ENCODE data around the gene CATSPERZ. TPM values are rescaled to one million over a fixed set of nuclear protein-coding genes. Genes with fewer than 3 reads are reported as not detected.

The CATSPERZ gene
- total and polyA plus RNA-seq, 2 experiments from 2014 or later: not detected

- H3K9ac ChIP-seq: peak within 1 kb of the TSS; percentile 92
- peak within 1 kb of the TSS; percentile 85 for H2AFZ ChIP-seq
- no peaks in the 10 kb centered on the region for H3K27me3 ChIP-seq (replicated peaks; ENCODE audit: insufficient read depth)
- DNase-seq: peak; percentile 87
- no peaks in the 10 kb centered on the region for H3F3A ChIP-seq (ENCODE audit: insufficient read depth)
- H3K4me3 ChIP-seq: peak within 1 kb of the TSS; percentile 88
- no peaks in the 10 kb centered on the region for H3K9me3 ChIP-seq (ENCODE audit: low read depth)
- no peak for TF ChIP-seq EZH2 (IDR thresholded peaks at IDR 0.05; ENCODE audit: insufficient read depth, poor library complexity, severe bottlenecking)
- in situ Hi-C loops (cut with MboI): no loop called here
- H3K36me3 ChIP-seq (ENCODE audit: low read depth): 0 out of 2 replicates have a peak, but pooled peaks cover 5% of the 10 kb centered on the region
- H3K4me2 ChIP-seq (ENCODE audit: unreplicated experiment): peak within 1 kb of the TSS; percentile 97
- H3K27ac ChIP-seq: peak within 1 kb of the TSS; percentile 88
- 0 to 1% methylated on average over 54 to 78 of the region's 102 CpGs for WGBS, 2 experiments (ENCODE audit: low coverage in 1 of 2, low lambda C conversion rate in 2 of 2, missing lambda C conversion rate in 2 of 2)
- H3K4me1 ChIP-seq (ENCODE audit: insufficient read depth): no peaks in the 10 kb centered on the region
- H3K79me2 ChIP-seq (ENCODE audit: insufficient read depth): peaks cover 39% of the 10 kb centered on the region
- no peaks in the 10 kb centered on the region for H3K9me2 ChIP-seq (ENCODE audit: insufficient read depth)
- H4K20me1 ChIP-seq (ENCODE audit: insufficient read depth): no peaks in the 10 kb centered on the region
Measured at GRCh38 chr11:64284962-64285884, 14.9 kb upstream of the CATSPERZ start, which contains the start of gene GPR137. Gene GPR137 (plus strand): TSS chr11:64285848. CDS start chr11:64286525, 677 bp downstream.

GRCh38 chr11:64285885-64286800 is 14.0 kb upstream of the CATSPERZ start:
- Histone ChIP-seq H2AFZ (peak overlapping the region; percentile 85), H3K9me3 (ENCODE audit: low read depth) (no peaks in the 10 kb centered on the region), H4K20me1 (ENCODE audit: insufficient read depth) (no peaks in the 10 kb centered on the region), H3K9ac (peak overlapping the region; percentile 92), H3K4me1 (ENCODE audit: insufficient read depth) (no peaks in the 10 kb centered on the region), H3K9me2 (ENCODE audit: insufficient read depth) (no peaks in the 10 kb centered on the region), H3K27me3 (replicated peaks; ENCODE audit: insufficient read depth) (no peaks in the 10 kb centered on the region; the same call in 1 of the 2 replicates), H3K36me3 (ENCODE audit: low read depth) (0 out of 2 replicates have a peak, but pooled peaks cover 5% of the 10 kb centered on the region), H3F3A (ENCODE audit: insufficient read depth) (no peaks in the 10 kb centered on the region), H3K4me3 (peak overlapping the region; percentile 88), H3K4me2 (ENCODE audit: unreplicated experiment) (peak overlapping the region; percentile 97), H3K27ac (peak overlapping the region; percentile 88; the same call in 1 of the 2 replicates), H3K79me2 (ENCODE audit: insufficient read depth) (peaks cover 38% of the 10 kb centered on the region)
- WGBS, 2 experiments (ENCODE audit: low coverage in 1 of 2, low lambda C conversion rate in 2 of 2, missing lambda C conversion rate in 2 of 2): 29 to 41% methylated on average over 22 to 31 of the region's 40 CpGs
- TF ChIP-seq EZH2phosphoT487 (IDR thresholded peaks at IDR 0.05; ENCODE audit: insufficient read depth, low read depth): no peak
- TF ChIP-seq EZH2 (IDR thresholded peaks at IDR 0.05; ENCODE audit: insufficient read depth, poor library complexity, severe bottlenecking): no peak
- peak; percentile 29 for DNase-seq
- in situ Hi-C loops (cut with MboI): no loop called here

- DNase-seq: no peak
- in situ Hi-C loops (cut with MboI): no loop called here
- no peak overlapping the region for H3K4me2 ChIP-seq (ENCODE audit: unreplicated experiment)
Measured at GRCh38 chr11:64286801-64287159, 13.4 kb upstream of the CATSPERZ start.

More at GRCh38 chr11:64286801-64287159, 13.4 kb upstream of the CATSPERZ start:
- H3K36me3 ChIP-seq (ENCODE audit: low read depth): 0 out of 2 replicates have a peak, but pooled peaks cover 5% of the 10 kb centered on the region
- peak overlapping the region; percentile 88; the same call in 1 of the 2 replicates for H3K4me3 ChIP-seq
- no peak for TF ChIP-seq EZH2phosphoT487 (IDR thresholded peaks at IDR 0.05; ENCODE audit: insufficient read depth, low read depth)
- no peak for TF ChIP-seq EZH2 (IDR thresholded peaks at IDR 0.05; ENCODE audit: insufficient read depth, poor library complexity, severe bottlenecking)
- H3F3A ChIP-seq (ENCODE audit: insufficient read depth): no peaks in the 10 kb centered on the region
- H3K27ac ChIP-seq: no peak overlapping the region
- no peak overlapping the region for H2AFZ ChIP-seq
- H3K9me3 ChIP-seq (ENCODE audit: low read depth): no peaks in the 10 kb centered on the region
- H3K79me2 ChIP-seq (ENCODE audit: insufficient read depth): peaks cover 32% of the 10 kb centered on the region
- no peaks in the 10 kb centered on the region for H3K4me1 ChIP-seq (ENCODE audit: insufficient read depth)
- H4K20me1 ChIP-seq (ENCODE audit: insufficient read depth): no peaks in the 10 kb centered on the region
- no peaks in the 10 kb centered on the region for H3K9me2 ChIP-seq (ENCODE audit: insufficient read depth)
- 0 out of 2 replicates have a peak overlapping the region, but pooled peaks have one; percentile 92 for H3K9ac ChIP-seq
- 83 to 84% methylated on average over 9 of the region's 9 CpGs for WGBS, 2 experiments (ENCODE audit: low coverage in 1 of 2, low lambda C conversion rate in 2 of 2, missing lambda C conversion rate in 2 of 2)
- H3K27me3 ChIP-seq (replicated peaks; ENCODE audit: insufficient read depth): peaks cover under 1% of the 10 kb centered on the region; the same call in 1 of the 2 replicates
